Measurements from ENCODE around the gene SRC.

DNA sequence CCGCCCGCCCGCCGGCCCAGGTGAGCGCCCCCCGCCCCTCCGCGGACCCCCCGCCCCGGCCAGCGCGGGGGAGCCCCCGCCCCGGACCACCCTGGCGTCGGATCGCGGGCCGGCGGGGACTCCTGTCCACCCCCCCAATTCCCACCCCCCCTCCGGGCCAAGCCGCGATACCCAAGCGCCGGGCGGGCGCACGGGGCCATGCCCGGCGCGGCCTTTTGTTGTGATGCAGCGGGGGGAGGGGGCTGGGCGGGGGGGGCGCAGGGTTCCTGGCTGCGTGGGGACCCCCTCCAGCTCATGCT, 245 bp downstream of the SRC start:
- TF ChIP-seq, protein P1, sequence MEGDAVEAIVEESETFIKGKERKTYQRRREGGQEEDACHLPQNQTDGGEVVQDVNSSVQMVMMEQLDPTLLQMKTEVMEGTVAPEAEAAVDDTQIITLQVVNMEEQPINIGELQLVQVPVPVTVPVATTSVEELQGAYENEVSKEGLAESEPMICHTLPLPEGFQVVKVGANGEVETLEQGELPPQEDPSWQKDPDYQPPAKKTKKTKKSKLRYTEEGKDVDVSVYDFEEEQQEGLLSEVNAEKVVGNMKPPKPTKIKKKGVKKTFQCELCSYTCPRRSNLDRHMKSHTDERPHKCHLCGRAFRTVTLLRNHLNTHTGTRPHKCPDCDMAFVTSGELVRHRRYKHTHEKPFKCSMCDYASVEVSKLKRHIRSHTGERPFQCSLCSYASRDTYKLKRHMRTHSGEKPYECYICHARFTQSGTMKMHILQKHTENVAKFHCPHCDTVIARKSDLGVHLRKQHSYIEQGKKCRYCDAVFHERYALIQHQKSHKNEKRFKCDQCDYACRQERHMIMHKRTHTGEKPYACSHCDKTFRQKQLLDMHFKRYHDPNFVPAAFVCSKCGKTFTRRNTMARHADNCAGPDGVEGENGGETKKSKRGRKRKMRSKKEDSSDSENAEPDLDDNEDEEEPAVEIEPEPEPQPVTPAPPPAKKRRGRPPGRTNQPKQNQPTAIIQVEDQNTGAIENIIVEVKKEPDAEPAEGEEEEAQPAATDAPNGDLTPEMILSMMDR (IDR thresholded peaks at IDR 0.05; ENCODE audit: insufficient read depth, low read length, poor library complexity, severe bottlenecking): no peak
- TF ChIP-seq EZH2phosphoT487 (conservative IDR thresholded peaks at IDR 0.05; ENCODE audit: low read length): no peak

Measured in SU-DHL-6 (cell line).